Measurements from ENCODE around the gene HAUS3. TPM values are rescaled to one million over a fixed set of nuclear protein-coding genes. Genes with fewer than 3 reads are reported as not detected.

Gene HAUS3
- total RNA-seq, 1 experiment from 2014 or later = 17.3 TPM

DNA sequence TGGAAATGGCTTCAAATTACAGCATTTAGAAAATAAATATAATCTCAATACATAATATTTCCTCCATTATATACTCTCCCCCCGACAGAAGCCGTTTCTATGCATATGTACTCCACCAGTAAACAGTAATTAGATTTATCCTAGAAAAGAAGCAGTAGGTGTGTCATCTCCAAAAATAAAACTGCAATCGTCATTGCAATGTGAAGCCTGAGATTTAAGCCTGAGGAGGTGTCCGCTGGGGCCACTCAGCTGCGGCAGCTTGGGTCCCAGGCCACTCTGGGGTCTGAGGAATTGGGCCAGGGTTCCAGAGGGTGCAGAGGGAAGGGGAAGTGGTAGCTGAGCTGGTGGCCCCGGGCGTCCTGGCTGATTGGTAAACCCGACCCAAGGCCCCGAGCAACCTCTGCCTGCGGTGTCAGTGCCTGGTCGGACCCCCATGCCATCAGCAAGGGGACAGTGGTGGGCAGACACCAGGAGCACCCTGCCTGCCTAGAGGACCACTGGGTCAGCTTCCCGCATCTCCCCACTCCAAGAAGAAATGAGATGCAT is 27.8 kb upstream of the HAUS3 start:
- Histone ChIP-seq H3K27me3 (ENCODE audit: insufficient read depth, low read length) (no peaks in the 10 kb centered on the region), H3K4me3 (replicated peaks in 1 of 2; ENCODE audit: low read depth in 1 of 2, low read length in 2 of 2) (no peak overlapping the region), H3K36me3 (ENCODE audit: control insufficient read depth in 1 of 2, insufficient read depth in 2 of 2, low read length in 2 of 2) (no peaks in the 10 kb centered on the region), H3K79me2 (ENCODE audit: insufficient read depth, low read length) (no peaks in the 10 kb centered on the region), H3K27ac (ENCODE audit: low read depth, low read length) (no peak overlapping the region), H3K9me2 (ENCODE audit: insufficient read depth) (no peaks in the 10 kb centered on the region), H4K20me1 (ENCODE audit: insufficient read depth) (no peaks in the 10 kb centered on the region), H2AFZ (ENCODE audit: low read depth, low read length, poor library complexity, severe bottlenecking) (no peak overlapping the region), H3K9me3 (ENCODE audit: control insufficient read depth in 1 of 2, insufficient read depth in 1 of 2, low read depth in 1 of 2, low read length in 2 of 2) (no peaks in the 10 kb centered on the region), H3K9ac (ENCODE audit: low read length) (no peak overlapping the region), H3K4me2 (ENCODE audit: low read length) (no peak overlapping the region), H3K4me1 (ENCODE audit: control insufficient read depth in 1 of 2, insufficient read depth in 2 of 2, low read length in 2 of 2) (no peaks in the 10 kb centered on the region)
- CTCF ChIA-PET = no interaction called here
- intact Hi-C loops (cut with micrococcal nuclease) = no loop called here
- no peak for TF ChIP-seq EZH2 (IDR thresholded peaks at IDR 0.05)
- TF ChIP-seq RAD21 (IDR thresholded peaks at IDR 0.05; ENCODE audit: low read depth) = no peak
- TF ChIP-seq CBX3 (IDR thresholded peaks at IDR 0.05; ENCODE audit: low read depth) = no peak
- TF ChIP-seq TCF7L2 (IDR thresholded peaks at IDR 0.05; ENCODE audit: borderline replicate concordance, extremely low read depth, insufficient read depth, insufficient read length) = no peak
- TF ChIP-seq, protein P1, sequence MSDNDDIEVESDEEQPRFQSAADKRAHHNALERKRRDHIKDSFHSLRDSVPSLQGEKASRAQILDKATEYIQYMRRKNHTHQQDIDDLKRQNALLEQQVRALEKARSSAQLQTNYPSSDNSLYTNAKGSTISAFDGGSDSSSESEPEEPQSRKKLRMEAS (IDR thresholded peaks at IDR 0.05) = no peak
- TF ChIP-seq, protein P2, sequence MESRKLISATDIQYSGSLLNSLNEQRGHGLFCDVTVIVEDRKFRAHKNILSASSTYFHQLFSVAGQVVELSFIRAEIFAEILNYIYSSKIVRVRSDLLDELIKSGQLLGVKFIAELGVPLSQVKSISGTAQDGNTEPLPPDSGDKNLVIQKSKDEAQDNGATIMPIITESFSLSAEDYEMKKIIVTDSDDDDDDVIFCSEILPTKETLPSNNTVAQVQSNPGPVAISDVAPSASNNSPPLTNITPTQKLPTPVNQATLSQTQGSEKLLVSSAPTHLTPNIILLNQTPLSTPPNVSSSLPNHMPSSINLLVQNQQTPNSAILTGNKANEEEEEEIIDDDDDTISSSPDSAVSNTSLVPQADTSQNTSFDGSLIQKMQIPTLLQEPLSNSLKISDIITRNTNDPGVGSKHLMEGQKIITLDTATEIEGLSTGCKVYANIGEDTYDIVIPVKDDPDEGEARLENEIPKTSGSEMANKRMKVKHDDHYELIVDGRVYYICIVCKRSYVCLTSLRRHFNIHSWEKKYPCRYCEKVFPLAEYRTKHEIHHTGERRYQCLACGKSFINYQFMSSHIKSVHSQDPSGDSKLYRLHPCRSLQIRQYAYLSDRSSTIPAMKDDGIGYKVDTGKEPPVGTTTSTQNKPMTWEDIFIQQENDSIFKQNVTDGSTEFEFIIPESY (IDR thresholded peaks at IDR 0.05; ENCODE audit: extremely low read depth, insufficient replicate concordance, low read length) = no peak
- no peak for TF ChIP-seq JUND (IDR thresholded peaks at IDR 0.05)
- no peak for TF ChIP-seq POLR2A (IDR thresholded peaks at IDR 0.05; ENCODE audit: borderline replicate concordance, extremely low read depth, insufficient read depth, insufficient read length)
- TF ChIP-seq, protein P3, sequence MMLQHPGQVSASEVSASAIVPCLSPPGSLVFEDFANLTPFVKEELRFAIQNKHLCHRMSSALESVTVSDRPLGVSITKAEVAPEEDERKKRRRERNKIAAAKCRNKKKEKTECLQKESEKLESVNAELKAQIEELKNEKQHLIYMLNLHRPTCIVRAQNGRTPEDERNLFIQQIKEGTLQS (IDR thresholded peaks at IDR 0.05) = no peak
- TF ChIP-seq ZNF274 (IDR thresholded peaks at IDR 0.05; ENCODE audit: low read depth, low read length) = no peak
- TF ChIP-seq, protein P4, sequence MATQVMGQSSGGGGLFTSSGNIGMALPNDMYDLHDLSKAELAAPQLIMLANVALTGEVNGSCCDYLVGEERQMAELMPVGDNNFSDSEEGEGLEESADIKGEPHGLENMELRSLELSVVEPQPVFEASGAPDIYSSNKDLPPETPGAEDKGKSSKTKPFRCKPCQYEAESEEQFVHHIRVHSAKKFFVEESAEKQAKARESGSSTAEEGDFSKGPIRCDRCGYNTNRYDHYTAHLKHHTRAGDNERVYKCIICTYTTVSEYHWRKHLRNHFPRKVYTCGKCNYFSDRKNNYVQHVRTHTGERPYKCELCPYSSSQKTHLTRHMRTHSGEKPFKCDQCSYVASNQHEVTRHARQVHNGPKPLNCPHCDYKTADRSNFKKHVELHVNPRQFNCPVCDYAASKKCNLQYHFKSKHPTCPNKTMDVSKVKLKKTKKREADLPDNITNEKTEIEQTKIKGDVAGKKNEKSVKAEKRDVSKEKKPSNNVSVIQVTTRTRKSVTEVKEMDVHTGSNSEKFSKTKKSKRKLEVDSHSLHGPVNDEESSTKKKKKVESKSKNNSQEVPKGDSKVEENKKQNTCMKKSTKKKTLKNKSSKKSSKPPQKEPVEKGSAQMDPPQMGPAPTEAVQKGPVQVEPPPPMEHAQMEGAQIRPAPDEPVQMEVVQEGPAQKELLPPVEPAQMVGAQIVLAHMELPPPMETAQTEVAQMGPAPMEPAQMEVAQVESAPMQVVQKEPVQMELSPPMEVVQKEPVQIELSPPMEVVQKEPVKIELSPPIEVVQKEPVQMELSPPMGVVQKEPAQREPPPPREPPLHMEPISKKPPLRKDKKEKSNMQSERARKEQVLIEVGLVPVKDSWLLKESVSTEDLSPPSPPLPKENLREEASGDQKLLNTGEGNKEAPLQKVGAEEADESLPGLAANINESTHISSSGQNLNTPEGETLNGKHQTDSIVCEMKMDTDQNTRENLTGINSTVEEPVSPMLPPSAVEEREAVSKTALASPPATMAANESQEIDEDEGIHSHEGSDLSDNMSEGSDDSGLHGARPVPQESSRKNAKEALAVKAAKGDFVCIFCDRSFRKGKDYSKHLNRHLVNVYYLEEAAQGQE (IDR thresholded peaks at IDR 0.05; ENCODE audit: low read depth) = no peak
- TF ChIP-seq SP1 (IDR thresholded peaks at IDR 0.05; ENCODE audit: low read depth) = no peak
- TF ChIP-seq, protein P5, sequence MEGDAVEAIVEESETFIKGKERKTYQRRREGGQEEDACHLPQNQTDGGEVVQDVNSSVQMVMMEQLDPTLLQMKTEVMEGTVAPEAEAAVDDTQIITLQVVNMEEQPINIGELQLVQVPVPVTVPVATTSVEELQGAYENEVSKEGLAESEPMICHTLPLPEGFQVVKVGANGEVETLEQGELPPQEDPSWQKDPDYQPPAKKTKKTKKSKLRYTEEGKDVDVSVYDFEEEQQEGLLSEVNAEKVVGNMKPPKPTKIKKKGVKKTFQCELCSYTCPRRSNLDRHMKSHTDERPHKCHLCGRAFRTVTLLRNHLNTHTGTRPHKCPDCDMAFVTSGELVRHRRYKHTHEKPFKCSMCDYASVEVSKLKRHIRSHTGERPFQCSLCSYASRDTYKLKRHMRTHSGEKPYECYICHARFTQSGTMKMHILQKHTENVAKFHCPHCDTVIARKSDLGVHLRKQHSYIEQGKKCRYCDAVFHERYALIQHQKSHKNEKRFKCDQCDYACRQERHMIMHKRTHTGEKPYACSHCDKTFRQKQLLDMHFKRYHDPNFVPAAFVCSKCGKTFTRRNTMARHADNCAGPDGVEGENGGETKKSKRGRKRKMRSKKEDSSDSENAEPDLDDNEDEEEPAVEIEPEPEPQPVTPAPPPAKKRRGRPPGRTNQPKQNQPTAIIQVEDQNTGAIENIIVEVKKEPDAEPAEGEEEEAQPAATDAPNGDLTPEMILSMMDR (IDR thresholded peaks at IDR 0.05 in 2 of 3, conservative IDR thresholded peaks at IDR 0.05 in 1 of 3; ENCODE audit: borderline replicate concordance in 1 of 3, insufficient read depth in 1 of 3, low read depth in 2 of 3, low read length in 2 of 3) = no peak
- TF ChIP-seq POLR2AphosphoS5 (IDR thresholded peaks at IDR 0.05; ENCODE audit: low read depth, low read length) = no peak
- BruUV-seq (replicated peaks) = no TSS peak
- RAD21 ChIA-PET (ENCODE audit: low non-redundant PET in 1 of 2, low total read pairs in 2 of 2, uncharacterized antibody in 2 of 2, unreplicated experiment in 2 of 2) = no interaction called here
- no peak for ATAC-seq
- DNase-seq (ENCODE audit: low read depth, low spot score) = no peak
- POLR2A ChIA-PET = no interaction called here
